Transverse colon (tissue), 4 donors: ENCODE results near the gene MATR3. TPM values are rescaled to one million over a fixed set of nuclear protein-coding genes. Genes with fewer than 3 reads are reported as not detected.
"Not testable (repeated sequence)": the region's sequence is repeated elsewhere in the genome, so short reads cannot be mapped to it uniquely, and the experiment has no call there.

Source experiments
- DNase-seq: peaks from one replicate; pipeline ENCODE4 v3.0.0-alpha.2; 2019
- H3K27ac ChIP-seq, 4 donors: fragments of 200-600 bp; sonication (generic); 2 replicates each; pipeline ENCODE4 v1.5.1; 2016 to 2018; ENCODE audit warnings: inconsistent platforms in 4 of 4
- H3K27me3 ChIP-seq: fragments of 200-600 bp; sonication (generic); 2 replicates; pipeline ENCODE4 v1.5.1; 2017; ENCODE audit warnings: inconsistent platforms
- H3K36me3 ChIP-seq, 4 donors: fragments of 200-600 bp; sonication (generic); 2 replicates each; pipeline ENCODE4 v1.5.1; 2017 to 2019; ENCODE audit warnings: inconsistent platforms in 4 of 4
- H3K4me1 ChIP-seq, 4 donors: fragments of 200-600 bp; sonication (generic); 2 replicates each; pipeline ENCODE4 v1.5.1; 2017 to 2020; ENCODE audit warnings: inconsistent platforms in 4 of 4
- H3K4me3 ChIP-seq, 4 donors: fragments of 200-600 bp; sonication (generic); 1 replicate in 1 of 4; 2 replicates in 3 of 4; pipeline versions ENCODE4 v1.5.1 to v1.6.1; 2017 to 2019; ENCODE audit warnings: inconsistent platforms in 4 of 4
- H3K9me3 ChIP-seq, 2 donors: fragments of 200-600 bp; sonication (generic); 2 replicates each; pipeline ENCODE4 v1.5.1; 2017 to 2019; ENCODE audit warnings: inconsistent platforms in 2 of 2
- EP300 ChIP-seq: sonication (generic); formaldehyde crosslinking; IDR thresholded peaks from one replicate; pipeline ENCODE4 v1.6.1; 2017; ENCODE audit warnings: antibody characterized with exemption, low read depth
- POLR2A ChIP-seq: fragments of 450-650 bp; IDR thresholded peaks from one replicate; pipeline ENCODE4 v1.6.1; 2016; ENCODE audit warnings: antibody characterized with exemption, mild to moderate bottlenecking, moderate library complexity
- POLR2AphosphoS5 ChIP-seq, 3 donors: sonication (generic); formaldehyde crosslinking; IDR thresholded peaks; one replicate each; pipeline ENCODE4 v1.6.1; 2016; ENCODE audit warnings: antibody characterized with exemption in 3 of 3
- WGBS, 2 donors: methylation state at CpG; one replicate each; pipeline ENCODE4 v1.1.5; 2018; ENCODE audit warnings: low coverage in 1 of 2; 5-methylcytosine and 5-hydroxymethylcytosine counted together
- in situ Hi-C, 4 donors: fragments of 200-750 bp; cut with MboI; loops; one replicate each; pipeline versions ENCODE4 v1.15.0 to v1.15.1; 2017; ENCODE audit warnings: low sequenced_read_pairs in 3 of 4, low pct_ligation_motif_present in 1 of 4, low pct_unique_long_range_greater_than_20kb in 1 of 4
- intact Hi-C: fragments of 100-400 bp; cut with DNase I; formaldehyde crosslinking; loops from one replicate; pipeline ENCODE4 v1.15.1; 2023; ENCODE audit warnings: low total_unique reads
- total RNA-seq, 4 donors: library from RNA; depleted of rRNA; stranded (reverse); fragments of >200 nt; gene quantifications; one replicate each; pipeline ENCODE4 v1.1.0, GENCODE V29; 2016
- TF ChIP-seq, protein P1 (sequence below), 5 experiments: fragments of 200-600 bp in 3 of 5; fragments of 450-650 bp in 2 of 5; sonication (generic) in 3 of 5; IDR thresholded peaks; 1 replicate in 2 of 5; 2 replicates in 3 of 5; pipeline ENCODE4 v1.5.1; 2016 to 2017; ENCODE audit warnings: antibody characterized with exemption in 5 of 5, inconsistent platforms in 3 of 5, mild to moderate bottlenecking in 2 of 5, moderate library complexity in 1 of 5

Gene MATR3
- total RNA-seq, 4 donors from 2014 or later = 97.3 to 190 (median 134) TPM

GRCh38 chr5:139344177-139344576, 50.6 kb downstream of the MATR3 start:
- no peak for TF ChIP-seq POLR2AphosphoS5 (IDR thresholded peaks at IDR 0.05)
- TF ChIP-seq, protein P1, sequence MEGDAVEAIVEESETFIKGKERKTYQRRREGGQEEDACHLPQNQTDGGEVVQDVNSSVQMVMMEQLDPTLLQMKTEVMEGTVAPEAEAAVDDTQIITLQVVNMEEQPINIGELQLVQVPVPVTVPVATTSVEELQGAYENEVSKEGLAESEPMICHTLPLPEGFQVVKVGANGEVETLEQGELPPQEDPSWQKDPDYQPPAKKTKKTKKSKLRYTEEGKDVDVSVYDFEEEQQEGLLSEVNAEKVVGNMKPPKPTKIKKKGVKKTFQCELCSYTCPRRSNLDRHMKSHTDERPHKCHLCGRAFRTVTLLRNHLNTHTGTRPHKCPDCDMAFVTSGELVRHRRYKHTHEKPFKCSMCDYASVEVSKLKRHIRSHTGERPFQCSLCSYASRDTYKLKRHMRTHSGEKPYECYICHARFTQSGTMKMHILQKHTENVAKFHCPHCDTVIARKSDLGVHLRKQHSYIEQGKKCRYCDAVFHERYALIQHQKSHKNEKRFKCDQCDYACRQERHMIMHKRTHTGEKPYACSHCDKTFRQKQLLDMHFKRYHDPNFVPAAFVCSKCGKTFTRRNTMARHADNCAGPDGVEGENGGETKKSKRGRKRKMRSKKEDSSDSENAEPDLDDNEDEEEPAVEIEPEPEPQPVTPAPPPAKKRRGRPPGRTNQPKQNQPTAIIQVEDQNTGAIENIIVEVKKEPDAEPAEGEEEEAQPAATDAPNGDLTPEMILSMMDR (IDR thresholded peaks at IDR 0.05) = no peak
- TF ChIP-seq EP300 = no peak
- TF ChIP-seq POLR2A = no peak
- H3K9me3 ChIP-seq = no peaks in the 10 kb centered on the region
- in situ Hi-C loops = no loop called here
- WGBS, 2 donors = 88 to 90% methylated on average over 2 of the region's 2 CpGs
- peaks cover 5 to 41% (median 36%) of the 10 kb centered on the region in 4 donors for H3K4me1 ChIP-seq
- H3K27me3 ChIP-seq = no peaks in the 10 kb centered on the region
- H3K4me3 ChIP-seq = no peak overlapping the region
- H3K36me3 ChIP-seq = no peaks in the 10 kb centered on the region
- no peak overlapping the region for H3K27ac ChIP-seq
- intact Hi-C loops = no loop called here
- DNase-seq = no peak

- peaks cover 5 to 45% (median 36%) of the 10 kb centered on the region in 4 donors for H3K4me1 ChIP-seq
- intact Hi-C loops, H3K27me3 ChIP-seq, in situ Hi-C loops, H3K4me3 ChIP-seq, DNase-seq, H3K9me3 ChIP-seq, H3K36me3 ChIP-seq, H3K27ac ChIP-seq: not testable (repeated sequence)
- WGBS, 2 donors = 91 to 94% methylated on average over 8 of the region's 8 CpGs
Measured at GRCh38 chr5:139345442-139345841, 51.9 kb downstream of the MATR3 start.

DNA sequence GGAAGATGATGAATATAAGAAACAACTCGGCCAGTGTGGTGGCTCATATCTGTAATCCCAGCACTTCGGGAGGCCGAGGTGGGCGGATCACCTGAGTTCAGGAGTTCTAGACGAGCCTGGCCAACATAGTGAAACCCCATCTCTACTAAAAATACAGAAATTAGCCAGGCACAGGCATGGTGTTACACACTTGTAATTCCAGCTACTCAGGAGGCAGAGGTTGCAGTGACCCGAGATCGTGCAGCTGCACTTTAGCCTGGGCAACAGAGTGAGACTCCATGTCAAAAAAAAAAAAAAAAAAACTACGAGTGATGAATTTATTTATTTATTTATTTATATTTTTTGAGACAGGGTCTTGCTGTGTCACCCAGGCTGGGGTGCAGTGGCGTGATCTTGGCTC, 54.3 kb downstream of the MATR3 start:
- WGBS, 2 donors = 93 to 95% methylated on average over 6 to 9 of the region's 9 CpGs
- in situ Hi-C loops, intact Hi-C loops: not testable (repeated sequence)

DNA sequence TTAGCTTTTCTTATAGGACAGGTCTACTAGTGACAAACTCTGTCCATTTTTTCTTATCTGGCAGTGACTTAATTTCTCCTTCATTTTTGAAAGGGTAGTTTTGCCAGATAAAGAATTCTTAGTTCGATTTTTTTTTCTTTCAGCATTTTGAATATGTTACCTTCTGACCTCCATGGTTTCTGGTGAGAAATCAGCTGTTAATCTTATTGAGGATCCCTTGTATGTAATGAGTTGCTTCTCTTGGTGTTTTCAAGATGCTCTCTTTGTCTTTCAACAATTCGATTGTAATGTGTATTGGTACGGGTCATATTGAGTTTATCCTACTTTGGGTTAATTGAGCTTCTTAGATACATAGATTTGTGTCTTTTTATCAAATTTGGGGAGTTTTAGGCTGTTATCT, 60.6 kb downstream of the MATR3 start:
- no peak overlapping the region for H3K4me3 ChIP-seq
- peaks cover 0 to 12% (median 2%) of the 10 kb centered on the region in 4 donors for H3K36me3 ChIP-seq
- H3K27me3 ChIP-seq = no peaks in the 10 kb centered on the region
- WGBS, 2 donors = 81 to 97% methylated on average over 3 of the region's 3 CpGs
- in situ Hi-C loops (no loop called here), intact Hi-C loops (no loop called here)
- no peaks in the 10 kb centered on the region for H3K9me3 ChIP-seq
- H3K4me1 ChIP-seq = peaks cover 0 to 25% (median 3%) of the 10 kb centered on the region in 4 donors
- DNase-seq = no peak
- H3K27ac ChIP-seq = no peak overlapping the region
- TF ChIP-seq POLR2A (no peak), POLR2AphosphoS5 (IDR thresholded peaks at IDR 0.05) (no peak), EP300 (no peak)
- TF ChIP-seq, protein P1 (IDR thresholded peaks at IDR 0.05) = no peak

More for the DNA sequence above, 54.3 kb downstream of the MATR3 start:
- H3K27me3 ChIP-seq, H3K9me3 ChIP-seq, DNase-seq, H3K4me3 ChIP-seq, H3K27ac ChIP-seq, H3K36me3 ChIP-seq: not testable (repeated sequence)
- H3K4me1 ChIP-seq = peaks cover 0 to 46% (median 27%) of the 10 kb centered on the region in 4 donors

DNA sequence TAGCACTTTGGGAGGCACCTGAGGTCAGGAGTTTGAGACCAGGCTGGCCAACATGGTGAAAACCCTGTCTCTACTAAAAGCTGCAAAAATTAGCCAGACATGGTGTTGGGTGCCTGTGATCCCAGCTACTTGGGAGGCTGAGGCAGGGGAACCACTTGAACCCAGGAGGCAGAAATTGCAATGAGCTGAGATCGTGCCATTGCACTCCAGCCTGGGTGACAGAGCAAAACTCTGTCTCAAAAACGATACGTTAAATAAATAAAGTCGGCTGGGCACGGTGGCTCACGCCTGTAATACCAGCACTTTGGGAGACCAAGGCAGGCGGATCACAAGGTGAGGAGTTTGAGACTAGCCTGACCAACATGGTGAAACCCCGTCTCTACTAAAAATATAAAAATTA, 62.4 kb downstream of the MATR3 start:
- H3K9me3 ChIP-seq, DNase-seq, H3K4me3 ChIP-seq, in situ Hi-C loops, H3K27me3 ChIP-seq, intact Hi-C loops, H3K27ac ChIP-seq: not testable (repeated sequence)
- WGBS, 2 donors = 90 to 93% methylated on average over 2 to 8 of the region's 8 CpGs
- H3K4me1 ChIP-seq = peaks cover 0 to 20% (median 3%) of the 10 kb centered on the region in 4 donors
- H3K36me3 ChIP-seq = peaks cover 0 to 12% (median 2%) of the 10 kb centered on the region in 4 donors

GRCh38 chr5:139358064-139358463, 64.5 kb downstream of the MATR3 start:
- Histone ChIP-seq H3K4me3 (no peak overlapping the region), H3K4me1 (peaks cover 0 to 4% (median 0%) of the 10 kb centered on the region in 4 donors), H3K27me3 (no peaks in the 10 kb centered on the region), H3K9me3 (no peaks in the 10 kb centered on the region), H3K36me3 (peaks cover 0 to 12% (median 2%) of the 10 kb centered on the region in 4 donors), H3K27ac (no peak overlapping the region)
- TF ChIP-seq POLR2AphosphoS5 (IDR thresholded peaks at IDR 0.05) (no peak), EP300 (no peak), POLR2A (no peak)
- TF ChIP-seq, protein P1 (IDR thresholded peaks at IDR 0.05) = no peak
- intact Hi-C loops = no loop called here
- in situ Hi-C loops = no loop called here
- DNase-seq = no peak
